ENCODE results near the gene PHACTR4. TPM values are rescaled to one million over a fixed set of nuclear protein-coding genes. Genes with fewer than 3 reads are reported as not detected.
A peak's percentile ranks its signal among the peaks of the same experiment; 100 is the strongest.

Gene PHACTR4
- total and polyA plus RNA-seq, 9 of the 15 experiments (the other 6 are each of a cell fraction or from before 2014, with no cell fraction given) = 6.4 to 43.6 (median 14.2) TPM

GRCh38 chr1:28507247-28507645, 137.7 kb downstream of the PHACTR4 start (continued):
- no peak for TF ChIP-seq REST (IDR thresholded peaks at IDR 0.05; ENCODE audit: borderline replicate concordance)
- TF ChIP-seq REST (CRISPR knock-in tag; IDR thresholded peaks at IDR 0.05; ENCODE audit: low read depth) = no peak
- TF ChIP-seq RBM39 (optimal IDR thresholded peaks at IDR 0.05; ENCODE audit: low read depth, low read length) = no peak
- TF ChIP-seq TEAD1 (CRISPR knock-in tag; IDR thresholded peaks at IDR 0.05) = no peak; a peak in 1 of 4 replicates
- TF ChIP-seq NEUROD1 (IDR thresholded peaks at IDR 0.05; ENCODE audit: borderline replicate concordance, low read depth, low read length, partially characterized antibody) = no peak
- no peak for TF ChIP-seq TARDBP (IDR thresholded peaks at IDR 0.05)
- TF ChIP-seq PBX2 (CRISPR knock-in tag; IDR thresholded peaks at IDR 0.05; ENCODE audit: low read depth) = no peak
- TF ChIP-seq PBX2 (tag; conservative IDR thresholded peaks at IDR 0.05; ENCODE audit: low read depth) = no peak
- no peak for TF ChIP-seq CLOCK (CRISPR knock-in tag; IDR thresholded peaks at IDR 0.05; ENCODE audit: borderline replicate concordance)
- no peak for TF ChIP-seq MAX (CRISPR knock-in tag; IDR thresholded peaks at IDR 0.05)
- TF ChIP-seq ZNF280A (IDR thresholded peaks at IDR 0.05; ENCODE audit: low read depth, partially characterized antibody) = no peak
- no peak for TF ChIP-seq XRCC3 (IDR thresholded peaks at IDR 0.05)
- TF ChIP-seq ZNF24 (IDR thresholded peaks at IDR 0.05) = no peak
- peak; percentile 49 to 68; a peak in 2 of 4 replicates for TF ChIP-seq TBL1XR1 (IDR thresholded peaks at IDR 0.05; ENCODE audit: low read length in 2 of 2)

Data from K562 (cell line).